K562 (cell line): Measurements from ENCODE around the gene HBG1. TPM values are rescaled to one million over a fixed set of nuclear protein-coding genes. Genes with fewer than 3 reads are reported as not detected.

Experiments
- BCOR ChIP-seq: fragments of 450-650 bp; IDR thresholded peaks from 2 replicates; pipeline ENCODE4 v1.6.1; 2016
- C11orf30 ChIP-seq: fragments of 450-650 bp; IDR thresholded peaks from 2 replicates; pipeline ENCODE4 v1.6.1; 2016; ENCODE audit warnings: low read depth, mild to moderate bottlenecking
- CBX1 ChIP-seq: sonication (generic); IDR thresholded peaks from 2 replicates; pipeline ENCODE4 v1.6.1; 2016; ENCODE audit warnings: antibody characterized with exemption, low read depth, mild to moderate bottlenecking
- CHCHD3 ChIP-seq: fragments of 250-450 bp; sonication (Bioruptor Pico); IDR thresholded peaks from 2 replicates; pipeline ENCODE4 v2.1.2; 2022; ENCODE audit warnings: mild to moderate bottlenecking
- GATAD2A ChIP-seq: fragments of 450-650 bp; IDR thresholded peaks from 2 replicates; pipeline ENCODE4 v1.6.1; 2017
- HDAC2 ChIP-seq: fragments of 450-650 bp; IDR thresholded peaks from 2 replicates; pipeline ENCODE4 v1.6.1; 2016; ENCODE audit warnings: mild to moderate bottlenecking
- KDM1A ChIP-seq, 2 experiments: fragments of 450-650 bp; IDR thresholded peaks; 2 replicates each; pipeline ENCODE4 v1.6.1; 2016; ENCODE audit warnings: mild to moderate bottlenecking in 2 of 2
- KDM2B ChIP-seq: fragments of 250-450 bp; sonication (Bioruptor Pico); IDR thresholded peaks from 2 replicates; pipeline ENCODE4 v1.8.0; 2021; ENCODE audit warnings: mild to moderate bottlenecking, moderate library complexity
- MYNN ChIP-seq, 2 experiments: sonication (generic); formaldehyde crosslinking in 1 of 2; IDR thresholded peaks; 2 replicates each; pipeline versions ENCODE4 v1.5.0 to v1.6.1; 2016 to 2020; ENCODE audit warnings: antibody characterized with exemption in 1 of 2, missing genetic modification reagents in 1 of 2
- NFATC3 ChIP-seq: fragments of 450-650 bp; IDR thresholded peaks from 2 replicates; pipeline ENCODE4 v1.6.1; 2017; ENCODE audit warnings: mild to moderate bottlenecking
- POLR2AphosphoS2 ChIP-seq: IDR thresholded peaks from 2 replicates; pipeline ENCODE4 v1.6.1; 2012; ENCODE audit warnings: low read length, improper control_type of control experiment
- PURB ChIP-seq: sonication (generic); formaldehyde crosslinking; IDR thresholded peaks from 2 replicates; pipeline ENCODE4 v1.9.0; 2021; ENCODE audit warnings: low read depth, mild to moderate bottlenecking, missing genetic modification reagents
- RBFOX2 ChIP-seq: fragments of 200-400 bp; formaldehyde crosslinking; IDR thresholded peaks from 2 replicates; pipeline ENCODE4 v1.6.1; 2017; ENCODE audit warnings: low read depth, mild to moderate bottlenecking, low read length, moderate library complexity
- RBM15 ChIP-seq: fragments of 200-400 bp; formaldehyde crosslinking; IDR thresholded peaks from 2 replicates; pipeline ENCODE4 v1.6.1; 2018; ENCODE audit warnings: mild to moderate bottlenecking, low read length, moderate library complexity; ENCODE audit not compliant: insufficient read depth
- RBM39 ChIP-seq: fragments of 200-400 bp; formaldehyde crosslinking; optimal IDR thresholded peaks from 2 replicates; pipeline ENCODE3; 2018; ENCODE audit warnings: low read depth, low read length
- RCOR1 ChIP-seq, 2 experiments: IDR thresholded peaks; 2 replicates each; pipeline ENCODE4 v1.6.1; 2012; ENCODE audit warnings: low read depth in 2 of 2, low read length in 2 of 2, borderline replicate concordance in 1 of 2, improper control_type of control experiment in 1 of 2
- SMARCE1 ChIP-seq: fragments of 450-650 bp; IDR thresholded peaks from 2 replicates; pipeline ENCODE4 v1.7.1; 2016; ENCODE audit warnings: mild to moderate bottlenecking
- XRCC3 ChIP-seq: fragments of 450-650 bp; IDR thresholded peaks from 2 replicates; pipeline ENCODE4 v1.6.1; 2017; ENCODE audit warnings: mild to moderate bottlenecking, moderate library complexity
- ZEB2 ChIP-seq: fragments of 450-650 bp; IDR thresholded peaks from 2 replicates; pipeline ENCODE4 v1.6.1; 2016
- ZFP30 ChIP-seq: fragments of 250-450 bp; sonication (Bioruptor Pico); IDR thresholded peaks from 2 replicates; pipeline ENCODE4 v1.8.0; 2022; ENCODE audit warnings: moderate library complexity, mild to moderate bottlenecking, inconsistent platforms, borderline replicate concordance
- ZNF239 ChIP-seq: fragments of 250-450 bp; sonication (Bioruptor Pico); IDR thresholded peaks from 2 replicates; pipeline ENCODE4 v1.4.0; 2020; ENCODE audit warnings: mild to moderate bottlenecking
- ZNF408 ChIP-seq: fragments of 250-450 bp; sonication (Bioruptor Pico); IDR thresholded peaks from 2 replicates; pipeline ENCODE4 v1.4.0; 2020; ENCODE audit warnings: low read depth, mild to moderate bottlenecking, moderate library complexity
- ZNF436 ChIP-seq: fragments of 250-450, 450-650 bp; sonication (Bioruptor Pico); formaldehyde crosslinking; IDR thresholded peaks from 2 replicates; pipeline ENCODE4 v1.7.0; 2020; ENCODE audit warnings: mild to moderate bottlenecking
- polyA plus RNA-seq, 8 experiments: library from polyadenylated mRNA; depleted of rRNA in 4 of 8; stranded (reverse) in 5 of 8; unstranded in 3 of 8; fragments of >200 nt; fragmentation: Nextera tagmentation in 2 of 8; fragmentation: Illumina TruSeq in 1 of 8; extraction: Ambion mirVana in 2 of 8; extraction: Trizol in 1 of 8; gene quantifications; 2 replicates each; pipeline versions ENCODE4 v1.2.1 to v1.2.3, GENCODE V29; 2011 to 2014; ENCODE audit warnings: inconsistent platforms in 1 of 8, missing spikeins in 1 of 8
- total RNA-seq, 7 experiments: library from RNA; depleted of rRNA in 6 of 7; stranded (reverse); fragments of >200 nt in 6 of 7; fragmentation: Illumina TruSeq in 2 of 7; extraction: Trizol in 2 of 7; gene quantifications; 2 replicates each; pipeline versions ENCODE4 v1.2.1 to v1.2.3, GENCODE V29; 2011 to 2021; ENCODE audit warnings: low replicate concordance in 1 of 7
- TF ChIP-seq, protein P1 (sequence below), 2 experiments: IDR thresholded peaks in 1 of 2; conservative IDR thresholded peaks in 1 of 2; 2 replicates each; pipeline ENCODE4 v1.6.1; 2016; ENCODE audit warnings: low read depth in 2 of 2, mild to moderate bottlenecking in 1 of 2, missing compliant biosample characterization in 1 of 2, missing genetic modification characterization in 1 of 2, moderate library complexity in 1 of 2
- TF ChIP-seq, protein P2 (sequence below): fragments of 450-650 bp; IDR thresholded peaks from 2 replicates; pipeline ENCODE4 v1.6.1; 2018; ENCODE audit not compliant: partially characterized antibody

The HBG1 gene
- total and polyA plus RNA-seq, 9 of the 15 experiments (the other 6 are each of a cell fraction or from before 2014, with no cell fraction given) = 1,066 to 16,338 (median 4,898) TPM

DNA sequence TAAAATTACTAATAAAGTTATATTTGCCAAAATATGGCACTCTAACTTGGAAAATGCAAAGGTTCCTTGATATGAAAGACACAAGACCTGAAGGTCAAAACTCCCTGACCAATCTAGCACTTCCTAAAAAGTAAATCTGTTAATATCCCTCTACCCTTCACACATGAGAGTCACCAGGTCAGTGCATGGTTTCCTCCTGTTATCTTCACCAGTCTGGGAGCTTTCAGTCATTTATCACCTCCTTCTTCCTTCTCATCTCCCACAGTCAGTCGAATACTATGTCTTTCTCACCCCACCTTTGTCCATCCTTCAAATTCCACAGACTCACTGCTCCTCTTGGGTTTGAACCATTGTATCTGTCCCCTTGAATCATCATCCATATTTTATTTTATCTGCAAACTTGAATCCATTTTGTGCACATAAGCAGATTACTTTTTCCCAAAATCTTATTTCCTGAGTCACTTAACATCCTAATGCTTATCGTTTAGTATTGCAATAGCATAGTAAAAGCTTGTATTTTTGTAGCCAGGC is 17.4 kb upstream of the HBG1 start (continued):
- 0 out of 2 replicates have a peak, but pooled peaks have one; percentile 1 for TF ChIP-seq ZFP30 (CRISPR knock-in tag)
- no peak for TF ChIP-seq CBX1
- 0 out of 2 replicates have a peak, but pooled peaks have one; percentile 54 for TF ChIP-seq SMARCE1
- TF ChIP-seq HDAC2 = peak; percentile 55; the same call in 1 of the 2 replicates
- peak; percentile 25; the same call in 1 of the 2 replicates for TF ChIP-seq GATAD2A
- TF ChIP-seq XRCC3 = no peak
- no peak for TF ChIP-seq RBM15
- no peak for TF ChIP-seq ZNF408
- TF ChIP-seq MYNN (IDR thresholded peaks at IDR 0.05) = no peak
- TF ChIP-seq MYNN (CRISPR knock-in tag; IDR thresholded peaks at IDR 0.05) = no peak
- peak; percentile 21; the same call in 1 of the 2 replicates for TF ChIP-seq BCOR
- TF ChIP-seq C11orf30 = peak; percentile 34; the same call in 1 of the 2 replicates
- peak; percentile 93; the same call in 1 of the 2 replicates for TF ChIP-seq POLR2AphosphoS2
- TF ChIP-seq, protein P1, sequence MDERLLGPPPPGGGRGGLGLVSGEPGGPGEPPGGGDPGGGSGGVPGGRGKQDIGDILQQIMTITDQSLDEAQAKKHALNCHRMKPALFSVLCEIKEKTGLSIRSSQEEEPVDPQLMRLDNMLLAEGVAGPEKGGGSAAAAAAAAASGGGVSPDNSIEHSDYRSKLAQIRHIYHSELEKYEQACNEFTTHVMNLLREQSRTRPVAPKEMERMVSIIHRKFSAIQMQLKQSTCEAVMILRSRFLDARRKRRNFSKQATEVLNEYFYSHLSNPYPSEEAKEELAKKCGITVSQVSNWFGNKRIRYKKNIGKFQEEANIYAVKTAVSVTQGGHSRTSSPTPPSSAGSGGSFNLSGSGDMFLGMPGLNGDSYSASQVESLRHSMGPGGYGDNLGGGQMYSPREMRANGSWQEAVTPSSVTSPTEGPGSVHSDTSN (CRISPR knock-in tag; IDR thresholded peaks at IDR 0.05; ENCODE audit: low read depth) = no peak
- TF ChIP-seq, protein P1 (tag; conservative IDR thresholded peaks at IDR 0.05; ENCODE audit: low read depth) = peak; percentile 80
- TF ChIP-seq NFATC3 = no peak; the same call in 1 of the 2 replicates
- peak; percentile 80 for TF ChIP-seq ZEB2
- no peak for TF ChIP-seq KDM2B (CRISPR knock-in tag)
- TF ChIP-seq, protein P2, sequence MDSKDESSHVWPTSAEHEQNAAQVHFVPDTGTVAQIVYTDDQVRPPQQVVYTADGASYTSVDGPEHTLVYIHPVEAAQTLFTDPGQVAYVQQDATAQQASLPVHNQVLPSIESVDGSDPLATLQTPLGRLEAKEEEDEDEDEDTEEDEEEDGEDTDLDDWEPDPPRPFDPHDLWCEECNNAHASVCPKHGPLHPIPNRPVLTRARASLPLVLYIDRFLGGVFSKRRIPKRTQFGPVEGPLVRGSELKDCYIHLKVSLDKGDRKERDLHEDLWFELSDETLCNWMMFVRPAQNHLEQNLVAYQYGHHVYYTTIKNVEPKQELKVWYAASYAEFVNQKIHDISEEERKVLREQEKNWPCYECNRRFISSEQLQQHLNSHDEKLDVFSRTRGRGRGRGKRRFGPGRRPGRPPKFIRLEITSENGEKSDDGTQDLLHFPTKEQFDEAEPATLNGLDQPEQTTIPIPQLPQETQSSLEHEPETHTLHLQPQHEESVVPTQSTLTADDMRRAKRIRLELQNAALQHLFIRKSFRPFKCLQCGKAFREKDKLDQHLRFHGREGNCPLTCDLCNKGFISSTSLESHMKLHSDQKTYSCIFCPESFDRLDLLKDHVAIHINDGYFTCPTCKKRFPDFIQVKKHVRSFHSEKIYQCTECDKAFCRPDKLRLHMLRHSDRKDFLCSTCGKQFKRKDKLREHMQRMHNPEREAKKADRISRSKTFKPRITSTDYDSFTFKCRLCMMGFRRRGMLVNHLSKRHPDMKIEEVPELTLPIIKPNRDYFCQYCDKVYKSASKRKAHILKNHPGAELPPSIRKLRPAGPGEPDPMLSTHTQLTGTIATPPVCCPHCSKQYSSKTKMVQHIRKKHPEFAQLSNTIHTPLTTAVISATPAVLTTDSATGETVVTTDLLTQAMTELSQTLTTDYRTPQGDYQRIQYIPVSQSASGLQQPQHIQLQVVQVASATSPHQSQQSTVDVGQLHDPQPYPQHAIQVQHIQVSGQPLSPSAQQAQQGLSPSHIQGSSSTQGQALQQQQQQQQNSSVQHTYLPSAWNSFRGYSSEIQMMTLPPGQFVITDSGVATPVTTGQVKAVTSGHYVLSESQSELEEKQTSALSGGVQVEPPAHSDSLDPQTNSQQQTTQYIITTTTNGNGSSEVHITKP = peak; percentile 10
- peak in 1 of 2 experiments; percentile 90; a peak in 2 of 4 replicates for TF ChIP-seq RCOR1 (IDR thresholded peaks at IDR 0.05; ENCODE audit: borderline replicate concordance in 1 of 2, low read depth in 2 of 2, low read length in 2 of 2)
- 0 out of 2 replicates have a peak, but pooled peaks have one; percentile 15 for TF ChIP-seq RBFOX2
- peak; percentile 88 to 91 for TF ChIP-seq KDM1A (IDR thresholded peaks at IDR 0.05)
- TF ChIP-seq ZNF436 = peak; percentile 74; the same call in 1 of the 2 replicates
- no peak for TF ChIP-seq ZNF239
- no peak for TF ChIP-seq CHCHD3 (CRISPR knock-in tag)
- no peak for TF ChIP-seq PURB (CRISPR knock-in tag)
- no peak for TF ChIP-seq RBM39
